ENCODE measurements around the gene GRIN2B. TPM values are rescaled to one million over a fixed set of nuclear protein-coding genes. Genes with fewer than 3 reads are reported as not detected.

The GRIN2B gene
- total and polyA plus RNA-seq, 4 experiments from 2014 or later, result 0.01 TPM; not detected in 3

DNA sequence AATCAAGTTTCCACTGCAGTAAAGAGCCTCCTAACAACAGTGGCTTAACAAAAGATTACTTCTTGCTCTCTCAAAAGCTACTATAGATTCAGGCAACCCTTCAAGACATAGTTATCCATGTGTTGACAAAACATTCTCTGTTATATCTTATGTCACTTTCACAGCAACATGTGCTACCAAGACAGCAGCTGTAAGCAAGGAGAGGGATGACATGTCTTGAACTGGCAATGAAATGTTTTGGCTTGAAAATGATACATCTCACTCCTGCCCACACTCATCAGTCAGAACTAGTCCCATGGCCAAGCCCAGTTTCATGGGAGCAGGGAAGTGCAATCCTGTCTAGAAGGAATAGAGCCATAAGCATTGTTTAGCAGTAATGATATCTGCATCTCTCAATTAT is 10.7 kb upstream of the GRIN2B start:
- DNase-seq, result no peak
- H3K4me3 Mint-ChIP-seq, result no peak overlapping the region
- no peaks in the 10 kb centered on the region for H3K4me1 Mint-ChIP-seq
- peaks cover 0 to 2% (median 0%) of the 10 kb centered on the region in 8 donors for H3K9me3 Mint-ChIP-seq
- no peaks in the 10 kb centered on the region for H3K27me3 ChIP-seq (ENCODE audit: insufficient read depth, low read length)
- no peaks in the 10 kb centered on the region for H3K36me3 ChIP-seq (ENCODE audit: insufficient read depth, low read length)
- H3K4me1 ChIP-seq (ENCODE audit: insufficient read depth, low read length), result no peaks in the 10 kb centered on the region
- no peak overlapping the region for H3K4me3 ChIP-seq (ENCODE audit: low read length in 2 of 2)
- ChIA-PET POLR2A (ENCODE audit: partially characterized antibody) (no interaction called here), CTCF (ENCODE audit: partially characterized antibody) (no interaction called here)
- no peaks in the 10 kb centered on the region for H3K9me3 ChIP-seq (ENCODE audit: control insufficient read depth in 1 of 2, low read length in 2 of 2)
- H3K27ac Mint-ChIP-seq, result no peak overlapping the region
- H3K36me3 Mint-ChIP-seq, result no peaks in the 10 kb centered on the region
- peaks cover 0 to 3% of the 10 kb centered on the region in 2 donors for H3K27me3 Mint-ChIP-seq
- intact Hi-C loops (cut with micrococcal nuclease), result no loop called here
- no peak overlapping the region for H3K27ac ChIP-seq (ENCODE audit: low read depth, low read length)

DNA sequence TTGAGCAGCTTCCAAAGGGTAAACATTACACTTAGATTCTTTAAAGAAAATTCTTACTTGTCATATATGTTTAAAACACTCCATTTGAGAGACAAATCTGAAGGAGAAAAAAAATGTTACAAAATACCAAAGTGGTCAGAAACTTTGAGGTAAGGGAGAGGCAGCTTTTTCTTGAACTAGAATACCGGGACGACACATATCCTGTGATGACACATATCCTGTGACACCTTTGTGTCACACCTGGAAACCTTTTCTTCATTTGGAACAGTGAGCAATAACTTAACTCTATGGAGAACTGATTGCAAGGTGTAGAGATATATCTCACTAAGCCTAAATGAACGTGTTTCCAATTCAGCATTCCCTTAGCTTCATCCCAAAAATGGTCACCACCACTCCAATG is 4.6 kb upstream of the GRIN2B start:
- peaks cover 15 to 24% of the 10 kb centered on the region in 2 donors for H3K27me3 Mint-ChIP-seq
- Histone ChIP-seq H3K4me3 (ENCODE audit: low read length in 2 of 2) (no peak overlapping the region), H3K36me3 (ENCODE audit: insufficient read depth, low read length) (no peaks in the 10 kb centered on the region), H3K9me3 (ENCODE audit: control insufficient read depth in 1 of 2, low read length in 2 of 2) (no peaks in the 10 kb centered on the region), H3K27ac (ENCODE audit: low read depth, low read length) (no peak overlapping the region), H3K4me1 (ENCODE audit: insufficient read depth, low read length) (no peaks in the 10 kb centered on the region), H3K27me3 (ENCODE audit: insufficient read depth, low read length) (peaks cover 3% of the 10 kb centered on the region)
- no peak for DNase-seq
- POLR2A ChIA-PET (ENCODE audit: partially characterized antibody), result no interaction called here
- CTCF ChIA-PET (ENCODE audit: partially characterized antibody), result no interaction called here
- H3K4me1 Mint-ChIP-seq, result peaks cover 0 to 5% (median 4%) of the 10 kb centered on the region in 4 donors
- no peak overlapping the region for H3K27ac Mint-ChIP-seq
- no peak overlapping the region for H3K4me3 Mint-ChIP-seq
- intact Hi-C loops (cut with micrococcal nuclease), result no loop called here
- peaks cover 0 to 4% (median 0%) of the 10 kb centered on the region in 8 donors for H3K9me3 Mint-ChIP-seq
- no peaks in the 10 kb centered on the region for H3K36me3 Mint-ChIP-seq

DNA sequence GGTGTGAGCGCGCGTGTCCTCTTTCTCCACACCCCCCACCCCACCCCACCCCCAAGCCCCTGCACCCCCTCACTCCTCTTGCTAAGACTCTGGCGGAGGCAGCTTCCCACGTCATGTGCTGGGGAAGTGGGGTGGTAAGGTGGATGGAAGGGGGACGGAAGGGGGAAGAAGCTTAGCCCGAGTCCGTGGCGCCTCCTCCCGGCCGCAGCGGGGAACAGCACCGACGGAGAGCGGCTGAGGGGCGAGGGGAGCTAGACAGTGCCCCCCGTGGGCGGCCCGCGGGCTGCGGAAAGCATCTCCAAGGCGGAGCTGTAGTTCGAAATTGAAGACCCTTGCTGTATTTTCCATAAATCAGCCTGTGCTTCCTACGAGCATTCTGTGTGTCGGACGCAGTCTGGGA is 588 bp upstream of the GRIN2B start:
- Mint-ChIP-seq H3K27me3 (peaks cover 42 to 49% of the 10 kb centered on the region in 2 donors), H3K4me3 (peak overlapping the region in 2 of 8 donors; percentile 22 to 36), H3K4me1 (peaks cover 1 to 15% (median 11%) of the 10 kb centered on the region in 4 donors), H3K36me3 (no peaks in the 10 kb centered on the region), H3K27ac (no peak overlapping the region), H3K9me3 (peaks cover 0 to 7% (median 3%) of the 10 kb centered on the region in 8 donors)
- Histone ChIP-seq H3K36me3 (ENCODE audit: insufficient read depth, low read length) (no peaks in the 10 kb centered on the region), H3K27ac (ENCODE audit: low read depth, low read length) (no peak overlapping the region), H3K4me3 (ENCODE audit: low read length in 2 of 2) (no peak overlapping the region), H3K4me1 (ENCODE audit: insufficient read depth, low read length) (no peaks in the 10 kb centered on the region), H3K9me3 (ENCODE audit: control insufficient read depth in 1 of 2, low read length in 2 of 2) (no peaks in the 10 kb centered on the region), H3K27me3 (ENCODE audit: insufficient read depth, low read length) (peaks cover 10% of the 10 kb centered on the region)
- ChIA-PET CTCF (ENCODE audit: partially characterized antibody) (no interaction called here), POLR2A (ENCODE audit: partially characterized antibody) (no interaction called here)
- DNase-seq, result no peak
- intact Hi-C loops (cut with micrococcal nuclease), result no loop called here

DNA sequence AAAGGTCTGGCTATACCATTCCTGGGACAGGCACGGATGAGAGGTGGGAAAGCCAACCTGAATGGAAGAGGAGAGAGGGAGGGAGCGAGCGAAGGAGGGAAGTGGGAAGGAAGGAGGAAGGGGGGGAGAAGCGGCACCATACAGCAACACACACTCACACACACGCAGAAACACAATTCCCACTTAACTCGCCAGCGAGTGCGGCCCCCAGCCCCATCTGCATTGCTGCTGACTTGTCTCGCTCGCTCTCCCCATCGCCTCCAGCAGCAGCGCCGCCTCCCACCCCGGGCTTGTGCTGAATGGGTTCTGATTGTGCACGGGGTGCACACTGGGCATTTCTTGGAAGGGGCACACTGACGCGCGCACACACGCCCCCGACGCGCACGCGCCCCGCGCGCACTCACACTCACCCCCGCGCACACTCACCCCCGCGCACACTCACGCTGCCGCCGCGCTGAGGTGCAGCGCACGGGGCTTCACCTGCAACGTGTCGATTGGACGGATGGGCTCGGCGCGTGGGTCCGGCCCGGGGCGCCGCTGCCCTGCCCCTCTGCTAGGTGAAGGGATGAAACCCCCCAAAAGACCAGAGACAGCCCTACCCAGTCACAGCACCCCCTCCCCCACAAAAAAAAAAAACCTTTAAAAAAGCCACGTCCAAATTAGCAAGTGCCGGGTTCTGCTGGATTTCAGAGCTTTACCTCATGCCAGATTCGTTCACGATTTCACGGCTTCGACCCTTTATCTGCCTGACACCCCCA is 685 bp downstream of the GRIN2B start:
- peak overlapping the region in 5 of 8 donors; percentile 27 to 69 (median 35) for H3K4me3 Mint-ChIP-seq
- Histone ChIP-seq H3K36me3 (ENCODE audit: insufficient read depth, low read length) (no peaks in the 10 kb centered on the region), H3K27ac (ENCODE audit: low read depth, low read length) (no peak overlapping the region), H3K4me1 (ENCODE audit: insufficient read depth, low read length) (no peaks in the 10 kb centered on the region), H3K4me3 (ENCODE audit: low read length in 2 of 2) (no peak overlapping the region), H3K9me3 (ENCODE audit: control insufficient read depth in 1 of 2, low read length in 2 of 2) (no peaks in the 10 kb centered on the region), H3K27me3 (ENCODE audit: insufficient read depth, low read length) (peaks cover 10% of the 10 kb centered on the region)
- ChIA-PET CTCF (ENCODE audit: partially characterized antibody) (no interaction called here), POLR2A (ENCODE audit: partially characterized antibody) (no interaction called here)
- intact Hi-C loops (cut with micrococcal nuclease), result no loop called here
- no peaks in the 10 kb centered on the region for H3K36me3 Mint-ChIP-seq
- H3K4me1 Mint-ChIP-seq, result peaks cover 1 to 15% (median 11%) of the 10 kb centered on the region in 4 donors
- peaks cover 0 to 7% (median 3%) of the 10 kb centered on the region in 8 donors for H3K9me3 Mint-ChIP-seq
- DNase-seq, result no peak
- no peak overlapping the region for H3K27ac Mint-ChIP-seq
- peaks cover 45 to 50% of the 10 kb centered on the region in 2 donors for H3K27me3 Mint-ChIP-seq

DNA sequence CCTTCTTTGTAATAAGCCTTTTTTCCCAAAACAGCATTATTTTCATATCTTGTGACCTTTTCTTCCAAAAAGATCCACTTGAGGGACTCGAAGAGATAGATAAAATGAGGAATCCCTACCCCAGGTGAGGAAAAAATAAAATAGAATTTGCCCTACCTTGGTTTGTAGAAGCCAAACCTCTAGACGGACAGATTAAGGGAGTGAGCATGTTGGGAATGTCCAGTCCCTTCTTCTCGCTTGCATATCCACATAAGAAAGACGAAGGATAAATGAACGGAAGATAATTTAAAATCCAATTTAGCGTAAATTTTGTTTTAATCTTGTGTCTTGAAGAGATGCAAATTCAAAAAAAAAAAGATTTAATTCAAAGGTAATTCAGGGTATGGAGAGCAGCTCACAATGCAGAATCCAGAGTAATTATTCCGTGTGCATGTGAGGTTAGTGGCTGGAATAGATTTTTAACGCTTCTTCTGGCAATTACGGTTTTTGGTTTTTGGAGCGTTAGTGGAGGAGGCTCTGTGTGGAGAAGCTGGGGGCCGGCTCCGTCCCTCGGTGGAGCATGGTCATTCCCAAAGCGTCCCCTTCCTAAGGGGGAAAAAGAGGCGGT is 1.5 kb downstream of the GRIN2B start:
- Mint-ChIP-seq H3K27ac (no peak overlapping the region), H3K27me3 (peaks cover 45 to 50% of the 10 kb centered on the region in 2 donors), H3K4me3 (peak overlapping the region in 6 of 8 donors; percentile 18 to 55 (median 25)), H3K4me1 (peaks cover 1 to 15% (median 11%) of the 10 kb centered on the region in 4 donors), H3K36me3 (no peaks in the 10 kb centered on the region), H3K9me3 (peaks cover 0 to 7% (median 3%) of the 10 kb centered on the region in 8 donors)
- H3K27me3 ChIP-seq (ENCODE audit: insufficient read depth, low read length), result peaks cover 10% of the 10 kb centered on the region
- intact Hi-C loops (cut with micrococcal nuclease), result no loop called here
- H3K4me3 ChIP-seq (ENCODE audit: low read length in 2 of 2), result no peak overlapping the region
- no peaks in the 10 kb centered on the region for H3K36me3 ChIP-seq (ENCODE audit: insufficient read depth, low read length)
- ChIA-PET CTCF (ENCODE audit: partially characterized antibody) (no interaction called here), POLR2A (ENCODE audit: partially characterized antibody) (no interaction called here)
- no peak overlapping the region for H3K27ac ChIP-seq (ENCODE audit: low read depth, low read length)
- no peaks in the 10 kb centered on the region for H3K9me3 ChIP-seq (ENCODE audit: control insufficient read depth in 1 of 2, low read length in 2 of 2)
- DNase-seq, result no peak
- no peaks in the 10 kb centered on the region for H3K4me1 ChIP-seq (ENCODE audit: insufficient read depth, low read length)

DNA sequence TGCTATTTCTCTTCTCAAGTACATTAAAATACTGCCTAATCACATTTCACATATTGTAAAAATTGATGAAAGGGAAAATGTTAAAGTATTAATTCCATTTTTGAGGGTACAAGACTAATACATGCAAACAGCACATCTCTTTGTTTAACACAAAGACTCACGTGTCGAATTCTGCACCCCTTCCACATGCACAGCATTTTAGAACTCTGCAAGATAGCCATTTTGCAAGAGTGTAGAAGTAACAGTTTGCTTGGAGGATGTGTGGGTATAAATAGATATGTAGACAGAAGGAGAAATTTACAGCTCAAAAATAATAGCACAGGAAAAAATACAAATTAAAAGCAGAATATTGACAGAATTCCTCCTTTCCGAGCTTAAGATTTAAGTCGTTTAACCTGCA is 2.5 kb downstream of the GRIN2B start:
- peaks cover 10% of the 10 kb centered on the region for H3K27me3 ChIP-seq (ENCODE audit: insufficient read depth, low read length)
- no peak overlapping the region for H3K4me3 ChIP-seq (ENCODE audit: low read length in 2 of 2)
- H3K36me3 ChIP-seq (ENCODE audit: insufficient read depth, low read length), result no peaks in the 10 kb centered on the region
- H3K4me1 ChIP-seq (ENCODE audit: insufficient read depth, low read length), result no peaks in the 10 kb centered on the region
- DNase-seq, result no peak
- peaks cover 46 to 49% of the 10 kb centered on the region in 2 donors for H3K27me3 Mint-ChIP-seq
- POLR2A ChIA-PET (ENCODE audit: partially characterized antibody), result no interaction called here
- no peaks in the 10 kb centered on the region for H3K9me3 ChIP-seq (ENCODE audit: control insufficient read depth in 1 of 2, low read length in 2 of 2)
- H3K4me3 Mint-ChIP-seq, result no peak overlapping the region
- H3K9me3 Mint-ChIP-seq, result peaks cover 0 to 7% (median 3%) of the 10 kb centered on the region in 8 donors
- no peaks in the 10 kb centered on the region for H3K36me3 Mint-ChIP-seq
- no peak overlapping the region for H3K27ac Mint-ChIP-seq
- CTCF ChIA-PET (ENCODE audit: partially characterized antibody), result no interaction called here
- no peak overlapping the region for H3K27ac ChIP-seq (ENCODE audit: low read depth, low read length)
- peaks cover 1 to 15% (median 11%) of the 10 kb centered on the region in 4 donors for H3K4me1 Mint-ChIP-seq
- intact Hi-C loops (cut with micrococcal nuclease), result no loop called here

DNA sequence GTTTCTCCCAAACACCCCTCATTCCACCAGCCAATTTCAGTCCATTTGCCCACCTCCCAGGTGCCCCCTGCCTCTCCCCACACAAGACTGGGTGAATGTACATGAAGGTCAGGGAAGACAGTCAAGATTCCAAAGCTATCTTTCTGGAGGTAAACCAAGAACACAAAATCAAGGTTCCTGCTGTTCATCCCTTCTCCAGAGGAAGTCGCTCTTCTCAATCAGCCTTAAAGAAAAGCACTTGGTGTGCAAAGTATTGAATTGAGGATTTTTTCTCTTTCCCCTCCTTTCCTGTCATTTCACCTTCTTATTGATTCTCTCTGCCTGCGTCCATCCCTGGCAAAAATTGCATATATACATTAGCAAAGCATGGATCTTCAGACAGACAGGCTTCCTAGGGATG is 4.5 kb downstream of the GRIN2B start:
- Mint-ChIP-seq H3K36me3 (no peaks in the 10 kb centered on the region), H3K4me3 (no peak overlapping the region), H3K9me3 (peaks cover 0 to 8% (median 2%) of the 10 kb centered on the region in 8 donors), H3K27ac (no peak overlapping the region), H3K4me1 (peaks cover 1 to 15% (median 11%) of the 10 kb centered on the region in 4 donors), H3K27me3 (peaks cover 38 to 40% of the 10 kb centered on the region in 2 donors)
- POLR2A ChIA-PET (ENCODE audit: partially characterized antibody), result no interaction called here
- intact Hi-C loops (cut with micrococcal nuclease), result no loop called here
- Histone ChIP-seq H3K9me3 (ENCODE audit: control insufficient read depth in 1 of 2, low read length in 2 of 2) (no peaks in the 10 kb centered on the region), H3K36me3 (ENCODE audit: insufficient read depth, low read length) (no peaks in the 10 kb centered on the region), H3K4me1 (ENCODE audit: insufficient read depth, low read length) (no peaks in the 10 kb centered on the region), H3K27me3 (ENCODE audit: insufficient read depth, low read length) (peaks cover 7% of the 10 kb centered on the region), H3K4me3 (ENCODE audit: low read length in 2 of 2) (no peak overlapping the region), H3K27ac (ENCODE audit: low read depth, low read length) (no peak overlapping the region)
- DNase-seq, result no peak
- CTCF ChIA-PET (ENCODE audit: partially characterized antibody), result no interaction called here
